HEK293 (cell line): ENCODE measurements around the gene CCDC12.

Source experiments
- CTCF ChIA-PET: fragments of 350-600 bp; formaldehyde crosslinking; extraction: SDS; loops from one replicate; lab custom pipeline; 2021; ENCODE audit warnings: antibody characterized with exemption; lab: Yijun Ruan, JAX
- POLR2A ChIA-PET: fragments of 300-600 bp; formaldehyde crosslinking; extraction: SDS; loops from one replicate; lab custom pipeline; 2020; ENCODE audit warnings: antibody characterized with exemption, inconsistent platforms; lab: Yijun Ruan, JAX
- H3K27ac ChIP-seq: fragments of 200-500 bp; sonication (Bioruptor generic); 2 replicates; pipeline ENCODE4 v1.5.1; 2014; ENCODE audit warnings: low read depth, low read length, control low read depth, inconsistent platforms; ENCODE audit errors: extremely low read depth
- H3K36me3 ChIP-seq, 2 experiments: fragments of 200-500 bp in 1 of 2; sonication (Bioruptor generic) in 1 of 2; 1 replicate in 1 of 2; 2 replicates in 1 of 2; pipeline ENCODE4 v1.5.1; 2014 to 2017; ENCODE audit warnings: inconsistent platforms in 2 of 2, low read length in 2 of 2; ENCODE audit not compliant: control insufficient read depth in 2 of 2, insufficient read depth in 1 of 2
- H3K4me1 ChIP-seq: fragments of 200-500 bp; sonication (Bioruptor generic); 2 replicates; pipeline ENCODE4 v1.5.1; 2014; ENCODE audit warnings: mild to moderate bottlenecking, low read length, inconsistent platforms; ENCODE audit not compliant: control insufficient read depth, insufficient read depth
- H3K4me3 ChIP-seq: 2 replicates; pipeline ENCODE4 v1.5.1; 2011; ENCODE audit warnings: low read depth, mild to moderate bottlenecking, control low read depth, low read length, moderate library complexity
- H3K9me3 ChIP-seq: fragments of 200-500 bp; sonication (Bioruptor generic); 2 replicates; pipeline ENCODE4 v1.5.1; 2014; ENCODE audit warnings: low read depth, low read length, inconsistent platforms; ENCODE audit not compliant: control insufficient read depth, insufficient read depth
- FEZF1 ChIP-seq: fragments of 450-650 bp; formaldehyde crosslinking; IDR thresholded peaks from 2 replicates; pipeline ENCODE4 v1.5.1; 2016; ENCODE audit warnings: missing biosample characterization, missing genetic modification characterization
- GFI1B ChIP-seq: fragments of 450-650 bp; formaldehyde crosslinking; IDR thresholded peaks from 2 replicates; pipeline ENCODE4 v1.5.1; 2016; ENCODE audit warnings: missing biosample characterization, missing genetic modification characterization
- HOXD13 ChIP-seq: sonication (generic); formaldehyde crosslinking; IDR thresholded peaks from 2 replicates; pipeline ENCODE4 v1.8.0; 2022; ENCODE audit warnings: missing genetic modification reagents, borderline replicate concordance
- KLF16 ChIP-seq: fragments of 450-650 bp; formaldehyde crosslinking; IDR thresholded peaks from 2 replicates; pipeline ENCODE4 v1.5.1; 2017; ENCODE audit warnings: missing biosample characterization, missing genetic modification characterization
- SETDB1 ChIP-seq: IDR thresholded peaks from one replicate; pipeline ENCODE4 v1.6.1; 2017; ENCODE audit warnings: mild to moderate bottlenecking, low read length, moderate library complexity, mixed read lengths; ENCODE audit not compliant: insufficient read length
- ZBTB1 ChIP-seq: fragments of 450-650 bp; formaldehyde crosslinking; IDR thresholded peaks from 2 replicates; pipeline ENCODE4 v1.5.1; 2016; ENCODE audit warnings: missing biosample characterization, missing genetic modification characterization
- ZBTB48 ChIP-seq: fragments of 450-650 bp; formaldehyde crosslinking; IDR thresholded peaks from 2 replicates; pipeline ENCODE4 v1.5.1; 2016; ENCODE audit warnings: missing biosample characterization, missing genetic modification characterization
- ZFP37 ChIP-seq: fragments of 450-650 bp; formaldehyde crosslinking; IDR thresholded peaks from 2 replicates; pipeline ENCODE4 v1.5.1; 2016; ENCODE audit warnings: missing biosample characterization, missing genetic modification characterization
- ZNF10 ChIP-seq: fragments of 450-650 bp; formaldehyde crosslinking; IDR thresholded peaks from 2 replicates; pipeline ENCODE4 v1.5.1; 2017; ENCODE audit warnings: missing biosample characterization, missing genetic modification characterization
- ZNF140 ChIP-seq: fragments of 450-650 bp; formaldehyde crosslinking; IDR thresholded peaks from 2 replicates; pipeline ENCODE4 v1.5.1; 2016; ENCODE audit warnings: missing biosample characterization, missing genetic modification characterization
- ZNF157 ChIP-seq: fragments of 450-650 bp; formaldehyde crosslinking; IDR thresholded peaks from 2 replicates; pipeline ENCODE4 v1.5.1; 2016; ENCODE audit warnings: missing biosample characterization, missing genetic modification characterization
- ZNF175 ChIP-seq: fragments of 450-650 bp; formaldehyde crosslinking; IDR thresholded peaks from 2 replicates; pipeline ENCODE4 v1.5.1; 2016; ENCODE audit warnings: missing biosample characterization, missing genetic modification characterization
- ZNF548 ChIP-seq: fragments of 450-650 bp; formaldehyde crosslinking; IDR thresholded peaks from 2 replicates; pipeline ENCODE4 v1.5.1; 2016; ENCODE audit warnings: missing biosample characterization, missing genetic modification characterization
- ZNF555 ChIP-seq: fragments of 450-650 bp; formaldehyde crosslinking; conservative IDR thresholded peaks from 2 replicates; pipeline ENCODE4 v1.5.1; 2017; ENCODE audit warnings: missing biosample characterization, mild to moderate bottlenecking, missing genetic modification characterization, inconsistent platforms
- ZNF558 ChIP-seq: fragments of 450-650 bp; formaldehyde crosslinking; IDR thresholded peaks from 2 replicates; pipeline ENCODE4 v1.5.1; 2016; ENCODE audit warnings: missing biosample characterization, missing genetic modification characterization
- ZNF580 ChIP-seq: fragments of 450-650 bp; formaldehyde crosslinking; IDR thresholded peaks from 2 replicates; pipeline ENCODE4 v1.5.1; 2016; ENCODE audit warnings: missing biosample characterization, missing genetic modification characterization
- ZNF660 ChIP-seq: fragments of 450-650 bp; IDR thresholded peaks from 2 replicates; pipeline ENCODE4 v1.5.1; 2018; ENCODE audit warnings: missing biosample characterization, mild to moderate bottlenecking, missing genetic modification characterization
- ZNF843 ChIP-seq: fragments of 450-650 bp; formaldehyde crosslinking; IDR thresholded peaks from 2 replicates; pipeline ENCODE4 v1.5.1; 2016; ENCODE audit warnings: missing biosample characterization, missing genetic modification characterization
- TF ChIP-seq, protein P1 (sequence below): fragments of 450-650 bp; formaldehyde crosslinking; IDR thresholded peaks from 2 replicates; pipeline ENCODE4 v1.5.1; 2016; ENCODE audit warnings: missing biosample characterization, missing genetic modification characterization
- TF ChIP-seq, protein P2 (sequence below): fragments of 450-650 bp; formaldehyde crosslinking; IDR thresholded peaks from 2 replicates; pipeline ENCODE4 v1.5.1; 2016; ENCODE audit warnings: missing biosample characterization, missing genetic modification characterization
- TF ChIP-seq, protein P3 (sequence below): fragments of 450-650 bp; formaldehyde crosslinking; IDR thresholded peaks from 2 replicates; pipeline ENCODE4 v1.5.1; 2017; ENCODE audit warnings: missing biosample characterization, missing genetic modification characterization

Gene CCDC12

DNA sequence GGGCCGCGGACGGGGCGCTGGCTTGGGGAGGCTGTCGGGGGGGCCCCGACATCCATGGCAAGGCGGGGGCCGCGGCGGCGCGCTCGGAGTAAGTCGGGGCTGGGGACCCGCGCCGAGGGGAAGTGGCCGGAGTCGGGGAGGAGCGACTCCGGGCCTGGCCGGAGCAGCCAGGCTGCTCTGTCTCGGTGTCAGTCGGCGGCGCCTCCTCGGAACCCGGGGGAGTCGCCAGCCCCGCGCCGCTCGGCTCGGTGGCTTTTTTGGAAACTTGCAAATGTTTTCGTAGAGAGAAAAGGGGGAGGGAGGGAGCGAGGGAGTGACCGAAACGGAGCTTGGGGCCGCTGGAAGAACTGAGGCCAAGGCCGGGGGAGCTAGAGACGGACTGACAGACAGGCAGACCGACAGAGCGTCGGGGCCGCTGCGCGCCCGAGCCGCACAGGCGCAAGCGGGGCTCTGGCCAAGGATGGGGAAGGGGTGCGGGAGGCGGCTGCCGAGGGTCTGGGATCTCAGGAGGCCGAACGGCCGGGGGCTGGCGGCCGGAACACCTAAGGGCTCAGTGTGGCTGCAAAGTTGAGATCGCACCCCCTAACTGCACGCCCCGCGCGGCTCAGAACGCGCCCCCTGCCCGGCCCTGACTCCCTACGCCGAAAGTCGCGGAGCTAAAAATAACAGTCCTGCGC, 94.0 kb downstream of the CCDC12 start (continued):
- no peak for TF ChIP-seq ZNF140
- TF ChIP-seq, protein P1, sequence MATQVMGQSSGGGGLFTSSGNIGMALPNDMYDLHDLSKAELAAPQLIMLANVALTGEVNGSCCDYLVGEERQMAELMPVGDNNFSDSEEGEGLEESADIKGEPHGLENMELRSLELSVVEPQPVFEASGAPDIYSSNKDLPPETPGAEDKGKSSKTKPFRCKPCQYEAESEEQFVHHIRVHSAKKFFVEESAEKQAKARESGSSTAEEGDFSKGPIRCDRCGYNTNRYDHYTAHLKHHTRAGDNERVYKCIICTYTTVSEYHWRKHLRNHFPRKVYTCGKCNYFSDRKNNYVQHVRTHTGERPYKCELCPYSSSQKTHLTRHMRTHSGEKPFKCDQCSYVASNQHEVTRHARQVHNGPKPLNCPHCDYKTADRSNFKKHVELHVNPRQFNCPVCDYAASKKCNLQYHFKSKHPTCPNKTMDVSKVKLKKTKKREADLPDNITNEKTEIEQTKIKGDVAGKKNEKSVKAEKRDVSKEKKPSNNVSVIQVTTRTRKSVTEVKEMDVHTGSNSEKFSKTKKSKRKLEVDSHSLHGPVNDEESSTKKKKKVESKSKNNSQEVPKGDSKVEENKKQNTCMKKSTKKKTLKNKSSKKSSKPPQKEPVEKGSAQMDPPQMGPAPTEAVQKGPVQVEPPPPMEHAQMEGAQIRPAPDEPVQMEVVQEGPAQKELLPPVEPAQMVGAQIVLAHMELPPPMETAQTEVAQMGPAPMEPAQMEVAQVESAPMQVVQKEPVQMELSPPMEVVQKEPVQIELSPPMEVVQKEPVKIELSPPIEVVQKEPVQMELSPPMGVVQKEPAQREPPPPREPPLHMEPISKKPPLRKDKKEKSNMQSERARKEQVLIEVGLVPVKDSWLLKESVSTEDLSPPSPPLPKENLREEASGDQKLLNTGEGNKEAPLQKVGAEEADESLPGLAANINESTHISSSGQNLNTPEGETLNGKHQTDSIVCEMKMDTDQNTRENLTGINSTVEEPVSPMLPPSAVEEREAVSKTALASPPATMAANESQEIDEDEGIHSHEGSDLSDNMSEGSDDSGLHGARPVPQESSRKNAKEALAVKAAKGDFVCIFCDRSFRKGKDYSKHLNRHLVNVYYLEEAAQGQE (tag by site-specific recombination), result no peak

DNA sequence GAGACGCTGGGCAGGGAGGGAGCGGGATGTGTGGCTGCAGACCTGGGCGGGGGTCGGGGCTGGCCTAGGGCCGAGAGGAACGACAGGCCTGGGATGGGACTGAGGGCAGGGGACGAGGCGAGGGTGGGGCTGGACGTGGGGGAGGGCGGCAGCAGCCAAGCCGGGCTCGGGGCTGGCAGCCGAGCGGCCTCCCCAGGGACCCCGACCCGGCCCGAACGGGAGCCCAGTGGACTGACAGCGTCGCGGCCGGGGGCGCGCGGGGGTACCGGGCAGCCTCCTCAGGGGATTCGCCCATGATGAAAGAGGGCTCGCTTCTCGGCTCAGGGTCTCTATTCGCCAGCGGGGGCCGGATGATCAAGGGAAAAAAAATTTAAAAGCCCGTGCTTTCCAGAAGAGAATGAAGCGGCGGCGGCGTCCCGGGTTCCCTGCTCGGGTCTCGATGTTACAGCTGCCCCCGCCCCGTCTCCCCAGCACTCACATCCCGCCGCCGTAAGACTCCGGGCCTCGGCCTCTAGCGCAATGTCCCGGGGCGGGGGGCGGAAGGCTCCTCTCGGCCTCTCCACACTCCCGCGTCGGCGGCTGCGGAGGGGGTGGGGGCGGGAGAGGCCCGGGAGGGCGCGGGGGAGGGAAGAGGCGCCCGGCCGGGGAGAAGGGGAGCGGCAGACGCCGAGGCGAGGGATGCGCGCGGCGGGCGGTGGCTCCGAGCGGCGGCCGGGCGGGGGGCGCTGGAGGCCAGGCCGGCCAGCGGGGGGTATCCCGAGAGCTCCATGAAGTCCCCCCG, 94.8 kb downstream of the CCDC12 start:
- POLR2A ChIA-PET, result interaction anchor here (1.2 kb wide), 1 partner anchor 10 kb away, joined by 4 read pairs; no protein-coding TSS in a partner anchor

GRCh38 chr3:46880884-46881595, 95.5 kb downstream of the CCDC12 start:
- Histone ChIP-seq H3K36me3 (no peaks in the 10 kb centered on the region), H3K4me1 (no peaks in the 10 kb centered on the region), H3K27ac (no peak overlapping the region), H3K9me3 (no peaks in the 10 kb centered on the region), H3K4me3 (no peak overlapping the region)
- ChIA-PET POLR2A (no interaction called here), CTCF (interaction anchor here (1.6 kb wide), 1 partner anchor 14 kb away, joined by 7 read pairs; no protein-coding TSS in a partner anchor)
- TF ChIP-seq ZNF157, result no peak
- no peak for TF ChIP-seq ZBTB1 (tag by site-specific recombination)
- no peak for TF ChIP-seq ZNF555 (tag by site-specific recombination)
- no peak for TF ChIP-seq HOXD13 (CRISPR knock-in tag)
- no peak for TF ChIP-seq ZNF175 (tag by site-specific recombination)
- no peak for TF ChIP-seq ZNF558 (tag by site-specific recombination)
- TF ChIP-seq ZNF660, result no peak
- TF ChIP-seq ZNF548, result no peak
- TF ChIP-seq ZNF10 (tag by site-specific recombination), result no peak
- no peak for TF ChIP-seq ZNF843 (tag by site-specific recombination)
- no peak for TF ChIP-seq FEZF1 (tag by site-specific recombination)
- no peak for TF ChIP-seq ZFP37 (tag by site-specific recombination)
- TF ChIP-seq ZBTB48 (tag by site-specific recombination), result no peak
- no peak for TF ChIP-seq ZNF580
- TF ChIP-seq KLF16, result no peak
- no peak for TF ChIP-seq GFI1B (tag by site-specific recombination)
- TF ChIP-seq, protein P2, sequence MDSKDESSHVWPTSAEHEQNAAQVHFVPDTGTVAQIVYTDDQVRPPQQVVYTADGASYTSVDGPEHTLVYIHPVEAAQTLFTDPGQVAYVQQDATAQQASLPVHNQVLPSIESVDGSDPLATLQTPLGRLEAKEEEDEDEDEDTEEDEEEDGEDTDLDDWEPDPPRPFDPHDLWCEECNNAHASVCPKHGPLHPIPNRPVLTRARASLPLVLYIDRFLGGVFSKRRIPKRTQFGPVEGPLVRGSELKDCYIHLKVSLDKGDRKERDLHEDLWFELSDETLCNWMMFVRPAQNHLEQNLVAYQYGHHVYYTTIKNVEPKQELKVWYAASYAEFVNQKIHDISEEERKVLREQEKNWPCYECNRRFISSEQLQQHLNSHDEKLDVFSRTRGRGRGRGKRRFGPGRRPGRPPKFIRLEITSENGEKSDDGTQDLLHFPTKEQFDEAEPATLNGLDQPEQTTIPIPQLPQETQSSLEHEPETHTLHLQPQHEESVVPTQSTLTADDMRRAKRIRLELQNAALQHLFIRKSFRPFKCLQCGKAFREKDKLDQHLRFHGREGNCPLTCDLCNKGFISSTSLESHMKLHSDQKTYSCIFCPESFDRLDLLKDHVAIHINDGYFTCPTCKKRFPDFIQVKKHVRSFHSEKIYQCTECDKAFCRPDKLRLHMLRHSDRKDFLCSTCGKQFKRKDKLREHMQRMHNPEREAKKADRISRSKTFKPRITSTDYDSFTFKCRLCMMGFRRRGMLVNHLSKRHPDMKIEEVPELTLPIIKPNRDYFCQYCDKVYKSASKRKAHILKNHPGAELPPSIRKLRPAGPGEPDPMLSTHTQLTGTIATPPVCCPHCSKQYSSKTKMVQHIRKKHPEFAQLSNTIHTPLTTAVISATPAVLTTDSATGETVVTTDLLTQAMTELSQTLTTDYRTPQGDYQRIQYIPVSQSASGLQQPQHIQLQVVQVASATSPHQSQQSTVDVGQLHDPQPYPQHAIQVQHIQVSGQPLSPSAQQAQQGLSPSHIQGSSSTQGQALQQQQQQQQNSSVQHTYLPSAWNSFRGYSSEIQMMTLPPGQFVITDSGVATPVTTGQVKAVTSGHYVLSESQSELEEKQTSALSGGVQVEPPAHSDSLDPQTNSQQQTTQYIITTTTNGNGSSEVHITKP (tag by site-specific recombination), result no peak

More for the DNA sequence above, 94.8 kb downstream of the CCDC12 start:
- no peak for TF ChIP-seq SETDB1
- TF ChIP-seq, protein P3, sequence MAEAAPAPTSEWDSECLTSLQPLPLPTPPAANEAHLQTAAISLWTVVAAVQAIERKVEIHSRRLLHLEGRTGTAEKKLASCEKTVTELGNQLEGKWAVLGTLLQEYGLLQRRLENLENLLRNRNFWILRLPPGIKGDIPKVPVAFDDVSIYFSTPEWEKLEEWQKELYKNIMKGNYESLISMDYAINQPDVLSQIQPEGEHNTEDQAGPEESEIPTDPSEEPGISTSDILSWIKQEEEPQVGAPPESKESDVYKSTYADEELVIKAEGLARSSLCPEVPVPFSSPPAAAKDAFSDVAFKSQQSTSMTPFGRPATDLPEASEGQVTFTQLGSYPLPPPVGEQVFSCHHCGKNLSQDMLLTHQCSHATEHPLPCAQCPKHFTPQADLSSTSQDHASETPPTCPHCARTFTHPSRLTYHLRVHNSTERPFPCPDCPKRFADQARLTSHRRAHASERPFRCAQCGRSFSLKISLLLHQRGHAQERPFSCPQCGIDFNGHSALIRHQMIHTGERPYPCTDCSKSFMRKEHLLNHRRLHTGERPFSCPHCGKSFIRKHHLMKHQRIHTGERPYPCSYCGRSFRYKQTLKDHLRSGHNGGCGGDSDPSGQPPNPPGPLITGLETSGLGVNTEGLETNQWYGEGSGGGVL (tag by site-specific recombination), result peak; percentile 84
- TF ChIP-seq, all 188 proteins: peak for 1
- peak overlapping the region; percentile 49 for H3K4me3 ChIP-seq
- H3K4me1 ChIP-seq, result no peaks in the 10 kb centered on the region
- no peaks in the 10 kb centered on the region for H3K9me3 ChIP-seq
- H3K36me3 ChIP-seq, result no peaks in the 10 kb centered on the region
- CTCF ChIA-PET, result interaction anchor here (0.6 to 1.0 kb wide), 2 partner anchors 22 to 359 kb away, joined by 3 read pairs; no protein-coding TSS in a partner anchor
- no peak overlapping the region; the same call in 1 of the 2 replicates for H3K27ac ChIP-seq
